ENCODE measurements around the gene METAP1D. TPM values are rescaled to one million over a fixed set of nuclear protein-coding genes. Genes with fewer than 3 reads are reported as not detected.
A peak's percentile ranks its signal among the peaks of the same experiment; 100 is the strongest.

METAP1D gene
- total and polyA plus RNA-seq, 2 of the 4 experiments (the other 2 are of a cell fraction): 3.4 to 5.5 TPM

DNA sequence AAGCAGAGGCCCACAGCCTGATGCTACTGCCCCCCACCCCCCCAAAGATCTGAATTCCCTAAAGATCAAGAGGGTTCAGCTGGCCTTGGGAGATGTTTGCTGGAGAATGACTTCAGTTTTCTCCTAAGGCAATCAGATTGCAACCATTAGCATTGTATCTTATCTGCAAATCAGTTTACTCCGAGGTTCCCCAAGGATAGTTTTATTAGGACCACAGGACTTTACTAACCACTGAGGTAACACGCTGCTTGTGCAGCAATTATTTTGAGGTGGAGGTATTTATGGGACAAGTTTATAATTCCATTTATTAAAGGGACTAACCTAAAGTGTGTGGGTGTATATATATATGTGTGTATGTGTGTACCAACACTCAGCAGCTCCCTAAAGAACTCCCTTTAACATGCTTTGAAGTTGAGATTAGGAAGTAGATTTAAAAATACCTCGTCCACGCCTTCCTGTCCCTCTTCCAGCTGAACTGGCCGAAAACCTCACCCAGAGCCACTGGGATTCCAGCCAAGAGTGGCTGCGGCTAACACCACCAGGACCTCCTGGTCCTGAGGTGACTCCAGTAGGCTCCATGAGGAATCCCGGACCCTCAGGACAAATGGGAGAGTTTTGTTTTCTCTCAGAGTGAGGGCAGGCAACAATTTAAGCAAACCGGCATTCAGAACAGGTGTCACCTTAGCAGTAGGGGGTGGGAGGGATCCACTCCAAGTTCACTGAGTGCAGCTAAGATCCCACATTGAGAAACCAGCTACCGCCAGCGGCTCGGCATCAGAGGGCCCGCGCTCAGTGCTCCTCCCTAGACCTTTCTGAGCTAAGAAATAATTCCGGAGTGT lies 82.6 kb downstream of the METAP1D start (continued):
- TF ChIP-seq CHD1 (IDR thresholded peaks at IDR 0.05; ENCODE audit: low read depth, low read length): no peak

DNA sequence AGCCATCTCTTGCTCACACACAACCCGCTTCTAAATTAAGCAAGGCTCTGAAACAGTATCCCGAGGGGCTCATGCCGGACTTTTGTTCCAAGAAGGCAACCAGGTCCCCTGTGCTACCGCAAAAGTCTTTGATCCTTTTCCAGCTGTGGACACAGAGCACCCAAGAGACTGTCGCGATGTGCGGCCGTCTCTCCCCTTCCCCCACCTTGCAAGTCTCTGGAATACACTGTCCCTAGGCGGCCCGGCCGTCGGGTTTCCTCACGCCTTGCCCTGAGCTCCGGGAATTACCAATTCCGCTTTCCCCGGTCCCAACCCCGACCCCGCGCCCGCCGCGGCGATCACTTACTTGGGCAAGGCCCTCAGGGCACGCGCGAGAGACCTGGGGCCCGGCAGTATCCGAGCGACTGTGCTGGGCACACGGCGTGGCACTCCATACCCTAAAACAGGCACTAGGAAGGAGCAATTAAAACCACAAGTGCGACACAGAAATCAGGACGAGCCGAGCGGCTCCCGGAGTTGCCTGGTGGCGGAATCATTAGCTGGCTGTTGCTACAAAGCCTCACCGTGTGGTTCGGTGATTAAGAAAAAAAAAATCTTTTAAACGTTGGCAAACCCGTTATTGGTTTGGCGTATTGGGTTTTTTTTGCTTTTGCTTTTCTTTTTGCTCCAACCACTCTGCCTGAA lies 83.3 kb downstream of the METAP1D start:
- dilution Hi-C loops (cut with HindIII; ENCODE audit: low sequenced_read_pairs, unreplicated experiment) (no loop called here), intact Hi-C loops (cut with micrococcal nuclease) (loop anchor here (5.0 kb wide), 1 partner anchor 46 kb away; no protein-coding TSS in a partner anchor), in situ Hi-C loops (cut with MboI; ENCODE audit: low sequenced_read_pairs) (no loop called here)
- H3K23ac ChIP-seq (ENCODE audit: low read depth, low read length): 0 out of 2 replicates have a peak overlapping the region, but pooled peaks have one; percentile 1
- H4K8ac ChIP-seq (ENCODE audit: low read depth in 2 of 2, low read length in 2 of 2): no peak overlapping the region
- no peak overlapping the region for H3K9ac ChIP-seq (ENCODE audit: low read depth, low read length)
- H3K9me3 ChIP-seq (ENCODE audit: control insufficient read depth, insufficient read depth, low read length): peaks cover 12% of the 10 kb centered on the region
- H3K27me3 ChIP-seq (ENCODE audit: control insufficient read depth, insufficient read depth, low read length): peaks cover 68% of the 10 kb centered on the region
- no peak overlapping the region for H3K14ac ChIP-seq (replicated peaks; ENCODE audit: low read depth, low read length)
- H3K56ac ChIP-seq (ENCODE audit: extremely low read depth, insufficient read depth, low read length): no peak overlapping the region
- no peak overlapping the region for H2BK120ac ChIP-seq (ENCODE audit: low read depth, low read length)
- H4K20me1 ChIP-seq (ENCODE audit: insufficient read depth, low read length): 0 out of 2 replicates have a peak, but pooled peaks cover under 1% of the 10 kb centered on the region
- no peak overlapping the region for H3K27ac ChIP-seq (ENCODE audit: insufficient read depth, low read length)
- H3K4me1 ChIP-seq (ENCODE audit: control insufficient read depth, insufficient read depth, low read length): no peaks in the 10 kb centered on the region; the same call in 1 of the 2 replicates
- H3K4me2 ChIP-seq (ENCODE audit: low read depth, low read length): peak overlapping the region; percentile 11; the same call in 1 of the 2 replicates
- no peak overlapping the region for H2BK5ac ChIP-seq (ENCODE audit: low read depth, low read length, poor library complexity, severe bottlenecking)
- CTCF ChIA-PET: no interaction called here
- ATAC-seq (ENCODE audit: low read depth) (no peak), DNase-seq (no peak)
- H3K18ac ChIP-seq (ENCODE audit: low read depth, low read length): no peak overlapping the region
- H3K4ac ChIP-seq (ENCODE audit: low read depth, low read length): no peak overlapping the region
- H2BK15ac ChIP-seq (ENCODE audit: low read depth, low read length): no peak overlapping the region
- peak overlapping the region; percentile 5 for H2AFZ ChIP-seq (replicated peaks; ENCODE audit: low read length, poor library complexity)
- no TSS peak for BruUV-seq (replicated peaks)
- POLR2A ChIA-PET (ENCODE audit: unreplicated experiment): no interaction called here
- H3K79me1 ChIP-seq (ENCODE audit: low read depth in 1 of 2, low read length in 2 of 2): no peaks in the 10 kb centered on the region
- H2AK5ac ChIP-seq (ENCODE audit: low read depth, low read length): no peak overlapping the region
- H3K9me1 ChIP-seq (ENCODE audit: insufficient read depth, low read length): no peaks in the 10 kb centered on the region
- no peak overlapping the region for H2BK20ac ChIP-seq (ENCODE audit: low read depth, low read length)
- 5% methylated on average over 18 of the region's 42 CpGs; no CpG with 5 or more reads in 1 of the 2 experiments for WGBS, 2 experiments (ENCODE audit: extremely low coverage in 2 of 2, insufficient read length in 1 of 2)
- no peak overlapping the region for H4K5ac ChIP-seq (ENCODE audit: low read depth, low read length)
- no peak overlapping the region for H2AK9ac ChIP-seq (replicated peaks; ENCODE audit: low read depth, low read length, poor library complexity)
- no peak overlapping the region for H4K91ac ChIP-seq (ENCODE audit: insufficient read depth, low read depth, low read length)
- no peaks in the 10 kb centered on the region for H3K36me3 ChIP-seq (ENCODE audit: control insufficient read depth, insufficient read depth, low read length)
- no peak overlapping the region; the same call in 1 of the 2 replicates for H3K4me3 ChIP-seq (ENCODE audit: insufficient read depth, low read depth, low read length)
- TF ChIP-seq CHD1 (IDR thresholded peaks at IDR 0.05; ENCODE audit: low read depth, low read length): no peak
- TF ChIP-seq SMC3 (IDR thresholded peaks at IDR 0.05; ENCODE audit: low read depth, low read length): no peak
- TF ChIP-seq RCOR1 (IDR thresholded peaks at IDR 0.05; ENCODE audit: insufficient replicate concordance, low read length): no peak
- TF ChIP-seq, protein P1, sequence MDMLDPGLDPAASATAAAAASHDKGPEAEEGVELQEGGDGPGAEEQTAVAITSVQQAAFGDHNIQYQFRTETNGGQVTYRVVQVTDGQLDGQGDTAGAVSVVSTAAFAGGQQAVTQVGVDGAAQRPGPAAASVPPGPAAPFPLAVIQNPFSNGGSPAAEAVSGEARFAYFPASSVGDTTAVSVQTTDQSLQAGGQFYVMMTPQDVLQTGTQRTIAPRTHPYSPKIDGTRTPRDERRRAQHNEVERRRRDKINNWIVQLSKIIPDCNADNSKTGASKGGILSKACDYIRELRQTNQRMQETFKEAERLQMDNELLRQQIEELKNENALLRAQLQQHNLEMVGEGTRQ (IDR thresholded peaks at IDR 0.05; ENCODE audit: low read depth, low read length): no peak
- TF ChIP-seq FOS (IDR thresholded peaks at IDR 0.05; ENCODE audit: low read depth, low read length): no peak
- TF ChIP-seq CEBPB (IDR thresholded peaks at IDR 0.05; ENCODE audit: low read depth, low read length): no peak
- TF ChIP-seq NFE2L2 (IDR thresholded peaks at IDR 0.05; ENCODE audit: low read depth, low read length): no peak
- TF ChIP-seq POLR2A (IDR thresholded peaks at IDR 0.05; ENCODE audit: low read depth, low read length): no peak
- TF ChIP-seq RAD21 (IDR thresholded peaks at IDR 0.05; ENCODE audit: low read length): no peak
- TF ChIP-seq, protein P2, sequence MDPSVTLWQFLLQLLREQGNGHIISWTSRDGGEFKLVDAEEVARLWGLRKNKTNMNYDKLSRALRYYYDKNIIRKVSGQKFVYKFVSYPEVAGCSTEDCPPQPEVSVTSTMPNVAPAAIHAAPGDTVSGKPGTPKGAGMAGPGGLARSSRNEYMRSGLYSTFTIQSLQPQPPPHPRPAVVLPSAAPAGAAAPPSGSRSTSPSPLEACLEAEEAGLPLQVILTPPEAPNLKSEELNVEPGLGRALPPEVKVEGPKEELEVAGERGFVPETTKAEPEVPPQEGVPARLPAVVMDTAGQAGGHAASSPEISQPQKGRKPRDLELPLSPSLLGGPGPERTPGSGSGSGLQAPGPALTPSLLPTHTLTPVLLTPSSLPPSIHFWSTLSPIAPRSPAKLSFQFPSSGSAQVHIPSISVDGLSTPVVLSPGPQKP (IDR thresholded peaks at IDR 0.05; ENCODE audit: borderline replicate concordance, low read depth, low read length): no peak
- no peak for TF ChIP-seq RFX5 (IDR thresholded peaks at IDR 0.05; ENCODE audit: low read depth, low read length)
- no peak for TF ChIP-seq MXI1 (IDR thresholded peaks at IDR 0.05; ENCODE audit: borderline replicate concordance, low read depth, low read length)
